Measurements from ENCODE around the gene MSX1. TPM values are rescaled to one million over a fixed set of nuclear protein-coding genes. Genes with fewer than 3 reads are reported as not detected.
A peak's percentile ranks its signal among the peaks of the same experiment; 100 is the strongest.

The MSX1 gene
- total and polyA plus RNA-seq, 11 donors = 2.2 to 7.4 (median 4.2) TPM

GRCh38 chr4:4862665-4863482, 3.4 kb downstream of the MSX1 start:
- H3K27ac ChIP-seq = no peak overlapping the region
- ATAC-seq = no peak
- H3K36me3 ChIP-seq = peaks cover 0 to 20% (median 0%) of the 10 kb centered on the region in 9 donors
- peaks cover 66 to 99% (median 91%) of the 10 kb centered on the region in 9 donors for H3K27me3 ChIP-seq
- intact Hi-C loops (cut with DNase I) = loop anchor here in 3 of 10 donors (10.0 kb wide), 3 partner anchors 188 to 378 kb away; partner anchors contain the start of gene STX18 (in 1 of the 3)
- WGBS, 4 donors = 45 to 71% (median 62%) methylated on average over 44 to 51 of the region's 51 CpGs
- peaks cover 4 to 69% (median 31%) of the 10 kb centered on the region in 12 donors for H3K4me1 ChIP-seq
- no peak overlapping the region for H3K4me3 ChIP-seq
- TF ChIP-seq POLR2A (IDR thresholded peaks at IDR 0.05) (no peak), CTCF (IDR thresholded peaks at IDR 0.05) (no peak)
- H3K9me3 ChIP-seq = peaks cover 0 to 3% (median 0%) of the 10 kb centered on the region in 12 donors
- DNase-seq = peak in 2 of 5 donors; percentile 17 to 53

DNA sequence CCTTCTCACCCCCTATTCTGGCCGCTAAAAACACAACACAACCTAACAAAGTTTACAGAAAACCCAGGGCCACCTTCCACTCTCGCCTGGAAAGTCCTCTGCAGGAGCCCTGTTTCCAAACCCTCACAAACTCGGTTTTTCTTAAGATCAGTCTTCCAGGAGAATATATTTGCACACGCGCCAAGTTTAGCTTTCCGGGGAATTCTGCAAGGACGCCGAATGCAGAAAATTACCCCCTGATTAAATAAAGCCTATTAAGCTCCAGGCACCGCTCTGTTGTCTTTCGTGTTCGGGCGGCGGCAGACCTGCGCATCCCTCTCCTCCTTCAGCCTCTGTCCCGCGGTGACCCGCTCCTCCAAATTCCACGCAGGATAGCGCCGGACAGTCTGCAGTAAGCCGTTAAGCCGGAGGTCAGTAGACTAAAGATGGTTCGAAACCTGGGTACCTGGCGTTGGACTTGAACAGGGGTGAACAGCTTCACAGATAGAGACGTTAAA, 5.0 kb downstream of the MSX1 start:
- Histone ChIP-seq H3K4me1 (peaks cover 4 to 68% (median 27%) of the 10 kb centered on the region in 12 donors), H3K9me3 (no peaks in the 10 kb centered on the region), H3K27me3 (peaks cover 68 to 100% (median 93%) of the 10 kb centered on the region in 9 donors), H3K4me3 (no peak overlapping the region), H3K27ac (no peak overlapping the region), H3K36me3 (peaks cover 0 to 20% (median 0%) of the 10 kb centered on the region in 9 donors)
- 30 to 43% (median 35%) methylated on average over 23 to 25 of the region's 25 CpGs for WGBS, 4 donors
- intact Hi-C loops (cut with DNase I) = loop anchor here in 3 of 10 donors (10.0 kb wide), 3 partner anchors 190 to 380 kb away; partner anchors contain the start of gene STX18 (in 1 of the 3)
- DNase-seq (peak in 1 of 5 donors; percentile 10), ATAC-seq (no peak)
- no peak for TF ChIP-seq POLR2A (IDR thresholded peaks at IDR 0.05)
- TF ChIP-seq CTCF (IDR thresholded peaks at IDR 0.05) = no peak

GRCh38 chr4:4864940-4865704, 5.7 kb downstream of the MSX1 start:
- H3K9me3 ChIP-seq = no peaks in the 10 kb centered on the region
- DNase-seq = peak in 1 of 5 donors; percentile 14
- TF ChIP-seq CTCF (IDR thresholded peaks at IDR 0.05) (no peak), POLR2A (IDR thresholded peaks at IDR 0.05) (no peak)
- peaks cover 4 to 67% (median 26%) of the 10 kb centered on the region in 12 donors for H3K4me1 ChIP-seq
- peaks cover 73 to 100% (median 96%) of the 10 kb centered on the region in 9 donors for H3K27me3 ChIP-seq
- 13 to 27% (median 25%) methylated on average over 29 to 43 of the region's 43 CpGs for WGBS, 4 donors
- H3K4me3 ChIP-seq = peak overlapping the region in 4 of 12 donors; percentile 9 to 43 (median 38)
- peaks cover 0 to 20% (median 0%) of the 10 kb centered on the region in 9 donors for H3K36me3 ChIP-seq
- no peak for ATAC-seq
- H3K27ac ChIP-seq = no peak overlapping the region
- intact Hi-C loops (cut with DNase I) = loop anchor here in 3 of 10 donors (10.0 kb wide), 3 partner anchors 190 to 380 kb away; partner anchors contain the start of gene STX18 (in 1 of the 3)

All from heart left ventricle (tissue), 16 donors.